ENCODE results near the gene FMO2. TPM values are rescaled to one million over a fixed set of nuclear protein-coding genes. Genes with fewer than 3 reads are reported as not detected.
"Not testable (repeated sequence)": the region's sequence is repeated elsewhere in the genome, so short reads cannot be mapped to it uniquely, and the experiment has no call there.

Gene FMO2
- total RNA-seq, 2 experiments from 2014 or later: not detected

- Mint-ChIP-seq H3K27me3 (ENCODE audit: low read depth) (peaks cover under 1% of the 10 kb centered on the region), H3K36me3 (ENCODE audit: low read depth) (no peaks in the 10 kb centered on the region), H3K4me1 (ENCODE audit: low read depth) (no peaks in the 10 kb centered on the region), H3K4me3 (no peak overlapping the region), H3K9me3 (no peaks in the 10 kb centered on the region), H3K27ac (no peak overlapping the region)
- intact Hi-C loops (cut with micrococcal nuclease): no loop called here
- DNase-seq: no peak
- CTCF ChIA-PET: interaction anchor here (1.8 kb wide), 1 partner anchor 15 kb away, joined by 7 read pairs; no protein-coding TSS in a partner anchor
These were observed 27.7 kb downstream of the FMO2 start for GRCh38 chr1:171212607-171213351.

DNA sequence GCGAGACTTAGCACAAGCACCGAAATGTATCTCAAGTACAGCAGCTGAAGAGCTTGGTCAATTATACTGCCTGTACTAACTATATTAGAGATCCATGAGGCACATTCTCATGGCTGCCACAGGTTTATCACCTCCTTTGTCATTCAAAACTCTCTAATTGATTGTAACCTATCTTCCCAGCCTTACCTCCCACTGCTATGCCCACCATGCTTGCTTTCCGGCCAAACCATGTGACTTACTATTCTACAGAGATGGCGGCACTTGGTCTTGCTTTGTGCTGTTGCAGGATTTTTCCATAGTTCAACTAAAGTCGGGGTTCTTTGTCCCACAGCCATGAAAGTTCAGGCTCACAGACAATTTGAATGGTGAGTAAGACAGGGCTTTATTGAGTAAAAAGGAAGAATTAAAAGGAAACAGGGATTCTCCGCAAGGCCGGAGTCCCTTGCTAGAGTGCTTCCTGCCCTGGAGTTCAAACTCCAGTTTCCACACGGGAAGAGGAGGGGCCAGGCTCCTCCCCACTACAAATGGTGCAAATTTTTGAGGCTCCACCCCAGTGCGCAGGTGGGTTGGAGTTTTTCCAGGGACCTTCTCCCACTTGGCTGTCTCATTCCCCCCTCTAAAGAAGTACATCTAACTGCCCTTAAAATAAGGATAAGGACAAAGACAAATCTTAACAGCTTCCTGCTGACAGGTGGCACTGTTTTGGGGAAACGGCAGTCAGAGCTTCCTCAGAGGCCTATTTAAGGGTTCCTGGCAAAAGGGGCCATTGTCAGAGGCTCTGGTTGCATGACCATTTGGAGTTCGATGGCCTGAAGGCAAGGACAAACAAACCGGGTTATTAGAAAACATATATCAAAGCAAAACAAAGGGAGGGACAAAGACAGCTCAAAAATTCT is 28.7 kb downstream of the FMO2 start:
- CTCF ChIA-PET: no interaction called here
- DNase-seq: no peak
- intact Hi-C loops (cut with micrococcal nuclease): no loop called here
- no peaks in the 10 kb centered on the region for H3K9me3 Mint-ChIP-seq
- no peaks in the 10 kb centered on the region for H3K36me3 Mint-ChIP-seq (ENCODE audit: low read depth)
- peaks cover 3% of the 10 kb centered on the region for H3K27me3 Mint-ChIP-seq (ENCODE audit: low read depth)
- H3K4me3 Mint-ChIP-seq: no peak overlapping the region
- no peaks in the 10 kb centered on the region for H3K4me1 Mint-ChIP-seq (ENCODE audit: low read depth)
- no peak overlapping the region for H3K27ac Mint-ChIP-seq

DNA sequence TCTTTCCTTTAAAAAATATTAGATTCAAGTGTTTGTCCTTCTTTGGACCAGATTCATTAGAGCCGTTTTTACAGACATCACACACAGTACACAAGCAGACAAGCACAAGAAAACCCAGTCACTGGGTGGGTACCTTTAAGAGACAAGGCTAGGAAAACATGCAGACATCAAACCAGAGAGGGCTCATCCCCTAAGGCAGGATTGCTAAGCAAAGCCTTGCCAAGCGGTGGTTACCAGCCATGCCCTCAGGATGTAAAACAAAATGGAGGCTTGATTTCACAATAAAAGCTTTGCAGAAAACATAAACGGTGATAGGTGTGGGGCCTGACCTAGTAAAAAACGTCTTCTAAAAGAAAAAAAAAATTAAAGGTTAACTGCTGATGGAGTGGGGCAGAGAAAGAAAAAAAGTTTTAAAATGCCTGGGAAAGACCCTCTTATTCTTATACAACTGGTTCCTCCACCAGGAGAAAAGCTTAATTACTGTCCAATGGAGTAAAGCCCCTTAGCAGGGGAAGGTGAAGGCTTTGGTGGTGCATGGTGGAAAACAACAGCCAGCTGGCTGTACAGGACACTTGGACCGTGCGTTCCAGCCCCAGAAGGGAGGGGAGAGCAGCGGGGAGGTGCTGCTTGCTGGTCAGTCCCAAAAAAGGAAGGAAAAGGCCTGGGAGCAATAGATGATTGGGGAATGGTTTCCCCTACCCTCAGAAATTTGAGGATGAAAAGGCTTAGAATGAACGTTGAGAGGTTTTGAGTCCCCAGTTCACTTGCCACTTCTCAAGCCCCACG is 32.8 kb downstream of the FMO2 start:
- intact Hi-C loops (cut with micrococcal nuclease): no loop called here
- CTCF ChIA-PET: no interaction called here
- no peaks in the 10 kb centered on the region for H3K9me3 Mint-ChIP-seq
- H3K27ac Mint-ChIP-seq: no peak overlapping the region
- no peak for DNase-seq
- peaks cover 3% of the 10 kb centered on the region for H3K27me3 Mint-ChIP-seq (ENCODE audit: low read depth)
- H3K4me1 Mint-ChIP-seq (ENCODE audit: low read depth): peaks cover 2% of the 10 kb centered on the region
- no peaks in the 10 kb centered on the region for H3K36me3 Mint-ChIP-seq (ENCODE audit: low read depth)
- H3K4me3 Mint-ChIP-seq: no peak overlapping the region

DNA sequence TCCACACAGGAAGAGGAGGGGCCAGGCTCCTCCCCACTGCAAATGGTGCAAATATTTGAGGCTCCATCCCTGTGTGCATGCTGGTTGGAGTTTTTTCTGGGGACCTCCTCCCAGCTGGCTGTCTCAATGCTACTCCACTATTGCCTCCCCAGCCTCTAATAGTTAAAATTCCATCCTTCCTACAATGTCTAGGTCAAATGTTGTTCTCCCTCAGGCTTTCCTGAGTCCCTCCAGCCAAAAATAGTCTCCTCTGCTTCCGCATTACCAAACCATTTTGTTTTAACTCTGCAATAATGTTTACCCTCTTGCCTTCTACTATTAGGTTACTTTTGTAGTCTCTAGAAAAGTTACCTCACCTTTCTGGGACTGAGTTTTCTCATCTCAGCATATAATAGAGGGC is 33.6 kb downstream of the FMO2 start:
- CTCF ChIA-PET: no interaction called here
- peaks cover 3% of the 10 kb centered on the region for H3K27me3 Mint-ChIP-seq (ENCODE audit: low read depth)
- no peaks in the 10 kb centered on the region for H3K9me3 Mint-ChIP-seq
- intact Hi-C loops (cut with micrococcal nuclease): no loop called here
- no peak overlapping the region for H3K4me3 Mint-ChIP-seq
- no peaks in the 10 kb centered on the region for H3K36me3 Mint-ChIP-seq (ENCODE audit: low read depth)
- no peak overlapping the region for H3K27ac Mint-ChIP-seq
- no peak for DNase-seq
- peaks cover 2% of the 10 kb centered on the region for H3K4me1 Mint-ChIP-seq (ENCODE audit: low read depth)

DNA sequence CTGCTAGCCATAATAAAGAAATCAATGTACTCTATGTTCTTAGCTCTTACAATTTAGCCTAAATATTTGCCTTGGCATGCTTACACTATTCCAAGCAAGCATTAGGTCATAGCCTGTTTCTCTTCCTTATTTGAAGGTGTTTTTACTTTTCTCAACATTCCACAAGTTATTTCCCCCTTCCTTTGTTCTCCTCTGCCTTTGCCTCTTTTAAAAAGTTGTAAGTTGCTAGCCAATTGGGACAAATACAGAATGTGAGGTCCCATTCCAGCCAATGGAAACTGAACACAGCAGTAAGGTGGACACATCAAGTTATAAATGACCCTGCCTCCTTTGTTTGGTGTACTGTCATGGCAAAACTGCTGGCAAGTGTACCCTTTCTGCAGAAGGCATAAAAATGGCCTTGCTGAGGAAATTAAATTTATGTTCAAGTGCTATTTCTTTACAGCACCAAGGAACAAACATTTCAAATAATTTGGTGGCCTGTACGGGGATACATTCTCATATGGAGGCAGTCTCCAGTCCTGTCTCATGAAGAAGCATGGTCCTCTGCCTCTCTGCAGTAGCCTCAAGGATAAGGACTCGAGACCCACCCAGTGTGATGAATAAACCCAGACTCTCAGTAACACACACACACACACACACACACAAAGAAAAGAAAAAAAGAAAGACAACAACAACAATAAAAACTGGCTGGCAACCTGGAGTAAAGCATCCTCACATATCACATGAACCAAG is 34.4 kb downstream of the FMO2 start:
- H3K36me3 Mint-ChIP-seq (ENCODE audit: low read depth): no peaks in the 10 kb centered on the region
- peaks cover 3% of the 10 kb centered on the region for H3K27me3 Mint-ChIP-seq (ENCODE audit: low read depth)
- no peak overlapping the region for H3K4me3 Mint-ChIP-seq
- no peak overlapping the region for H3K27ac Mint-ChIP-seq
- CTCF ChIA-PET: no interaction called here
- H3K9me3 Mint-ChIP-seq: peaks cover 1% of the 10 kb centered on the region
- intact Hi-C loops (cut with micrococcal nuclease): no loop called here
- no peak for DNase-seq
- peaks cover 2% of the 10 kb centered on the region for H3K4me1 Mint-ChIP-seq (ENCODE audit: low read depth)

DNA sequence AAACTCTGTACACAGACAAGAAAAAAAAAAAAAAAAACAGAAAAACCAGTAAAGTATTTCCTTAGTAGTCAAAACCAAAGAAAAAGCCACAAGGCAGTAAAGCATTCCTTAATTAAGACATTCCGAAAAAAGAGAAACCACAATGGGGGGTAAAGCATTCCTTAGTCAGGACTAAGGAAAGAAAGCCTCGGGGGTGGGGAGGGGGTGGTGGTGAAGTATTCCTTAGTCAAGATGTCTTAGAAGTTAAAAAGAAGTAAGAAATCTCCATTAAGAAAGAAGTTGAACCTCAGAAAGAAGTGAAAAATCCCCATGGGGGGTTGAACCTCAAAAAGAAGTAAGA is 35.0 kb downstream of the FMO2 start:
- no peak overlapping the region for H3K27ac Mint-ChIP-seq
- peaks cover 3% of the 10 kb centered on the region for H3K27me3 Mint-ChIP-seq (ENCODE audit: low read depth)
- CTCF ChIA-PET: no interaction called here
- H3K36me3 Mint-ChIP-seq (ENCODE audit: low read depth): no peaks in the 10 kb centered on the region
- peaks cover 1% of the 10 kb centered on the region for H3K9me3 Mint-ChIP-seq
- no peak for DNase-seq
- H3K4me3 Mint-ChIP-seq: no peak overlapping the region
- H3K4me1 Mint-ChIP-seq (ENCODE audit: low read depth): peaks cover 2% of the 10 kb centered on the region
- intact Hi-C loops (cut with micrococcal nuclease): no loop called here

GRCh38 chr1:171220581-171221054 is 35.5 kb downstream of the FMO2 start:
- H3K4me3 Mint-ChIP-seq: no peak overlapping the region
- peaks cover 3% of the 10 kb centered on the region for H3K27me3 Mint-ChIP-seq (ENCODE audit: low read depth)
- H3K27ac Mint-ChIP-seq: no peak overlapping the region
- DNase-seq: no peak
- H3K4me1 Mint-ChIP-seq (ENCODE audit: low read depth): peaks cover 2% of the 10 kb centered on the region
- H3K9me3 Mint-ChIP-seq: peaks cover 1% of the 10 kb centered on the region
- no peaks in the 10 kb centered on the region for H3K36me3 Mint-ChIP-seq (ENCODE audit: low read depth)
- CTCF ChIA-PET: no interaction called here
- intact Hi-C loops (cut with micrococcal nuclease): no loop called here

DNA sequence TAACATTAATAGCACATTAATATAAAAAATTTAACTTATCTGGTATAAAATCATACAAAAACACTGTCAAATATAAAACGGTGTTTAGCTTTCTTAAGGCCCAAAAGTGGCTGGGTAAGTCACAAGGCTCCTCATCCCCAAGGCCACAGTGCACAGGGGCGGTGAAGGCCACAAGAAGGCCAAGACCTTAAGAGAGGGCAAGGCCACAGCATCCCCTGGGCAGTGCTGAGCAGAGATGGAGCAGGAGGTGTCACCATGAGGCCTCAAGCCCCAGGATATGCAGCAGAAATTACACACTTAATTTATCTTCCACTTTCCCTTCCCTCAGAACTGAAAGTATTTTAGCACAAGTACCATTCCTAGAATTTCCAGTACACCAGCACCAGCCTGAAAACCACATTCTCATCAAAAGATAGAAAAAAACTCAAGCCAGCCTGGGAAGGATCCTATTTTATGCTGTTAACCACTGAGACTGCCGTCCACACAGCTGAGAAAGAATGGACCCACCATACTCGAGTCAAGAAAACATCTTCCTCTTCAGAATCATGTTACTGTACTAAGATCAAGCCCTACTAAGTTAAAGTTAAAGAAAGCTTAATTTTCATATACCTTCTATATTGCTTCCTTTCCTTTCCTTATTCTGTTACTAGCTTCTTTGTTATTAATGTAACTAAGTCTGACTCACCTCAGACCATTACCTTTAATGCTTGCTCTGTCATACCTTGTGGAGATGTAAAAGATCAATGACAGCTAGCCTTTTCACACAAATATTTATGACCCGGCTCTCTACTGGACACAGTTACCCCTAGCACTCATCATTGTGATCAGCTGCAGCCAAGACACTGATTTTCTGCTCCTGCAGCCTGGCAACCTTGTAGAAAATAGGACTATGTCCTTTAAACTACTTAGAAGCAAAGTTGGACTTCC is 36.8 kb downstream of the FMO2 start:
- Mint-ChIP-seq H3K4me3 (no peak overlapping the region), H3K27ac (no peak overlapping the region), H3K27me3 (ENCODE audit: low read depth) (peaks cover 3% of the 10 kb centered on the region), H3K4me1 (ENCODE audit: low read depth) (peaks cover 2% of the 10 kb centered on the region), H3K9me3 (peaks cover 1% of the 10 kb centered on the region), H3K36me3 (ENCODE audit: low read depth) (no peaks in the 10 kb centered on the region)
- DNase-seq: no peak
- CTCF ChIA-PET: interaction anchor here (1.9 kb wide), 1 partner anchor 92 kb away, joined by 5 read pairs; the partner anchor contains the start of gene FMO4
- intact Hi-C loops (cut with micrococcal nuclease): no loop called here

GRCh38 chr1:171222936-171223335 is 37.8 kb downstream of the FMO2 start:
- intact Hi-C loops (cut with micrococcal nuclease): no loop called here
- Mint-ChIP-seq H3K4me1 (ENCODE audit: low read depth) (peaks cover 2% of the 10 kb centered on the region), H3K27ac (no peak overlapping the region), H3K36me3 (ENCODE audit: low read depth) (no peaks in the 10 kb centered on the region), H3K27me3 (ENCODE audit: low read depth) (peaks cover under 1% of the 10 kb centered on the region), H3K4me3 (no peak overlapping the region), H3K9me3 (peaks cover 1% of the 10 kb centered on the region)
- no peak for DNase-seq
- CTCF ChIA-PET: interaction anchor here (0.6 to 1.9 kb wide), 2 partner anchors 31 to 91 kb away, joined by 3 to 5 read pairs; partner anchors contain the start of gene FMO4

GRCh38 chr1:171224257-171224656 is 39.2 kb downstream of the FMO2 start:
- DNase-seq; H3K4me1 Mint-ChIP-seq (ENCODE audit: low read depth); H3K9me3 Mint-ChIP-seq; H3K27ac Mint-ChIP-seq; H3K36me3 Mint-ChIP-seq (ENCODE audit: low read depth); H3K4me3 Mint-ChIP-seq; H3K27me3 Mint-ChIP-seq (ENCODE audit: low read depth); intact Hi-C loops (cut with micrococcal nuclease); CTCF ChIA-PET: not testable (repeated sequence)

Data from activated naive CD4-positive, alpha-beta T cell treated with anti-CD3 and anti-CD28 coated beads for 36 hours (primary cell).